ENCODE measurements around the gene KRT28.

KRT28 gene
- 0 to 0.44 (median 0) reads per million in 17 experiments for total RNA-seq

DNA sequence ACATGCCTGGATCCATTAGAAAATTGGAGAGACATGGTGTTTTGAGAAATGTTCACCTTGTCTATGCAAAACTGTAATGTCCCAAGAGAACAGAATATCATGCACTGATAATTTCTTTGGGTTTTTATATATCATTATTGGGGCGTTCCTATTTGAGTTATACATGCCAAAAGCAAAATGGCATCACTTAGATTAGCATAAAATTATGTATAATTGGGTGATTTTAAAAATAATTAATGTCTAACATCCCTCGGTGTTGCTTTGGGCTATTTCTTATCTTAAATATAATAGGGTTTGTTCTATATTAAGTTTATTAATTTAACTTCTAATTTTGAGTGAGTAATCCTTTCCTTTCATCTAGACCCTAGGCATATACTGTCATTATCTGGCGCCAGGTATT, at the start of gene KRT28:
KRT28 (minus strand) TSS at position 101 of the 400 bp plus-strand sequence; CDS start at position 35, 66 bp downstream.
- DNase-seq, result no peak

DNA sequence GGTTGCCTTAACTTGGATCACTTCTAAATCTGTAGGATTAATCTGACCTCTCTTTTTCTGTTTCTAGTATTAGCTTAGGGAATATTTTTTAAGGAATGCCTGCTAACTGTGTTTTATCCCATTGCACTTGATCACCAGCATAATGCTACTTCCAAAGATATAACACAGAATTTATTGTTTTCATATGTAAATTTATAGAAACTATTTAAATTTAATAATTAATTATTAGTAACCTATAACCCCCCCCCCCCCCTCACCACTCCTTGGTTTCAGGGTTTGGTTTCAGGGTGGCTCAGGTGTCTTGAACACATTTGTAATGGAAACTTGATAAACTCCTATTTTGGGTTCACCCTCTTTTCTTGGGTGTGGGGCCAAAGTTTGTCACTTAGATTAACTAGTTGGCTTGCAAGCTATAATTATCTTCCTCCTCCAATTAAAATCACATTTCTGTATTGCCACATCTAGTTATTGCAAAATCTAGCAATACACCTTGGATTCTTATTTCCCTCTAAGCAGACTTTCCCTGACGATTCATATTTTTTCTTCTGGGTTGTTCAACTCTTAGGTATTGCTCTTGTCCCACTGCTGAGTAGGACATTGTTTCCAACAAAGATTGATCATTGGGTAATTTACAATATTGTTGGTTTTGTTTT, 49.0 kb upstream of the KRT28 start:
- no peak for DNase-seq

GRCh38 chr17:40846515-40847144, 46.9 kb upstream of the KRT28 start:
- no peak for DNase-seq

- no peak for DNase-seq
Observed at GRCh38 chr17:40844671-40845107, 44.9 kb upstream of the KRT28 start.

GRCh38 chr17:40843242-40843641, 43.5 kb upstream of the KRT28 start:
- no peak for DNase-seq

- no peak for DNase-seq
Observed at GRCh38 chr17:40841246-40841645, 41.5 kb upstream of the KRT28 start.

DNA sequence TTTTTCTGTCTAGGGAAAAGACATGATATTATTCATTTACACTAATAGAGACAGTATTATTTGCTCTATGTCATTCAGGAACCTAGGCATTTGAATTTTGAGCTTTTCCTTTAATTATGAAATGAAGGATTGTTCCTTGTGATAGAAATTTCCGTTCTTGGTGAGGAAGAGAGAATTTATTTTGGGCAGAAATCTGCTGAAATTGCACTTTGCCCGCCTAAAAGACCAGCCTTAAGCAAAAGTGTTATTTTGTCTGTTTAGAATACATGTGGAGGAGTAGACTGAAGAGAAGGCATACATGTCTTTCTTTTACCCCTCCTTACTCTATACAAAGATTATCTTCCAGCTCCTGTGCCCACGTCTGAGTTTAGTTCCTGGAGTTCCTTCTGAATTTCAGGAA, 39.4 kb upstream of the KRT28 start:
- DNase-seq, result no peak

DNA sequence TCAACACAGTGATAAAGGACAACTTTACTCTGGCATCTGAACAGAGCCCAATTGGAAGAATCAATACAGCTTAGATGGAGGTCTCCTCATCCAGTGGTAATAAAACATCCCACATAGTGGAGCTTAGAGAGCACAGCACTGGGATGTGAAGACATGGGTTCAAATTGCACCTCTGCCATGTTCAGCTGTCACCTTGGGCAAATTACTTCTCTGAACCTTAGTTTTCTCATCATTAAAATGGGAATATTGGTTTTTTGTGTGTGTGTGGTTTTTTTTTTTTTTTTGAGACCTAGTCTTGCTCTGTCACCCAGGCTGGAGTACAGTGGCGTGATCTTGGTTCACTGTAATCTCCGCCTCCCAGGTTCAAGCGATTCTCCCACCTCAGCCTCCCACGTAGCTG, 36.3 kb upstream of the KRT28 start:
- DNase-seq, result no peak

DNA sequence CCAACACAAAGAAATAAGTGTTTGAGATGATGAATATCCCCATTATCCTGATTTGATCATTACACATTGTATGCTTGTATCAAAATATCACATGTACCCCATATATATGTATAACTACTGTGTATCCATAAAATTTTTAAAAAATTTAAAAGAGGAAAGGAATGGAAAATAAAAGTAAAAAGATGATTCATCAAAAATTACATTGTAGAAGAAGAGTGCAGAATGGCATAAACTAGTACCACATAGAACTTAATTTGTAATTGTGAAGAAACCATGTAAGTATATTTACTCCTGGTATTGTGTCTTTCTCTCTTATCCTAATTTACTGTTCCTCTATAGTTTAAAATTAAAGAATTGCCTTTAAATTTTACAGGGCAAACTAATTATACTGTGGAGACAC, 34.1 kb upstream of the KRT28 start:
- no peak for DNase-seq

- DNase-seq, result no peak
Observed at GRCh38 chr17:40832840-40833239, 33.1 kb upstream of the KRT28 start.

GRCh38 chr17:40830085-40830776, 30.5 kb upstream of the KRT28 start:
- DNase-seq, result no peak

- no peak for DNase-seq
Observed at GRCh38 chr17:40828454-40829044, 28.8 kb upstream of the KRT28 start.

GRCh38 chr17:40827746-40828453, 28.1 kb upstream of the KRT28 start:
- no peak for DNase-seq

GRCh38 chr17:40825599-40825998, 25.8 kb upstream of the KRT28 start:
- DNase-seq, result no peak

- no peak for DNase-seq
Observed at GRCh38 chr17:40824015-40824832, 24.5 kb upstream of the KRT28 start.

DNA sequence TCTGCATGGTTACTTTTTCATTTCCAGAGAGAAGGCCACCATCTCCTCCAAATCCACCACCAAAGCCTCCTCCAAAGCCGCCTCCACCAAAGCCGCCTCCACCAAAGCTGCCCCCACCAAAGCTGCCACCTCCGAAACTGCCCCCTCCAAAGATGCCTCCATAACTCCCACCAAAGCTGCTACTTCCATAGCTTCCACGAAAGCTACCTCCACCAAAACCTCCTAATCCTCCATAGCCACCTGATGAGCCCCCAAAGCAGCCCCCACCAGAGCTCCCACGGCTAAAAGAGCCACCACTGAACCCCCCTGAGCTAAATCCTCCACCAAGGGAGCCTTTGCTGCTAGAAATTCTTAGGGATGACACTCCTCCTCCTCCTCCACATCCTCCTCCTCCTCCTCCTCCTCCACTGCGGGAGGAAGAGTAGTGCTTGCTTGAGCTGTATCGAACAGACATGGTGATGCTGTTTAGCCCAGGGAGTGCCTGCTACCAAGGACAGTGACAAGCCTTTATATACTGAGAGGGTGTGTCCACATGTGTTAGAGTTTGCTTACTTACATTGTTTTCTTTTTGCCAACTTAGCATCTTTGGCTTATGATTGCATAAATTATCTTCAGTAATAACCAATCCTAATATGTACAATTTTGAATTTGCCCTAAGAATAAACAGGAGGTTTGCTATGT, 22.5 kb upstream of the KRT28 start, which contains the start of gene KRT10:
KRT10 (minus strand) TSS at position 483 of the 681 bp plus-strand sequence; CDS start at position 454, 29 bp downstream.
- DNase-seq, result no peak

DNA sequence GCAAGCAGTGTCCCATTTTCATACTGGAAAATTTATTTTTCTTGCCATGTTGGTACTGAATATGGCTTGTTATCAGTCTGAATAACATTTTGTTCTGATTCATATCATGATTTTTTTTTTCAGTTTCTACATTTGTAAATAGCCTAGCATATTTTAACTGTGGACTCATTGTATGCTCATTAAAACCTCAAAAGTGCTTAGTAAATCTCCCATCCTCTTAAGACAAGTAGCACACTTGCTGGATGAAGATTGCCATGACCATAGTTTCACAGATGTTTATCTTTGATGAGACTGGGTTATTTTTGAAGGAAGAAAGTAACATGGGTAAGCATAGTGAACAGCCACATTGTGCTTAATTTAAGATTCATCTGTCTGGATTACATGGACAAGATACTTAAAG, 21.8 kb upstream of the KRT28 start:
- no peak for DNase-seq

DNA sequence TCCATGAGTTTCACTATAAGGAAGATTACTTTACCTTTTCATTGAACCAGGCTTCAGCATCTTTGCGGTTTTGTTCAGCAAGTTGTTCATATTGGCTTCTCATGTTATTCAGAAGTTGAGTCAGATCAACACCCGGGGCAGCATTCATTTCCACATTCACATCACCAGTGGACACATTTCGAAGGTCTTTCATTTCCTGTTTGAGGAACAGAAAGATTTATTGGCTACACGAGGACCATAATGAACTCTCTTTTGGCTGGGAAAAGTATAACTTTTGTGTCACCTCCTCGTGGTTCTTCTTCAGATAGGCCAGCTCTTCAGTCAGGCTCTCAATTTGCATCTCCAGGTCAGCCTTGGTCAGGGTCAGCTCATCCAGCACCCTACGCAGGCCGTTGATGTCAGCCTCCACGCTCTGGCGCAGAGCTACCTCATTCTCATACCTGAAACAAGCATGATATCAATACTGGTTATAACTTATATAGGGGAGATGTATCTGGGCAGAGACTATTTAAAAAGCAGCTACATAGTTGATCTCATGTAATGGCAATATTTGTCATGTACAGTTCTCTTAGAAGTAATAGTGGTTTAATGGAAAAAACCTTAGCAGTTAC, 20.6 kb upstream of the KRT28 start:
- DNase-seq, result no peak

- peak in 1 of 4 experiments; percentile 3 for DNase-seq
Observed at GRCh38 chr17:40819528-40820125, 19.9 kb upstream of the KRT28 start.

Data from suppressor macrophage (primary cell).